Neuronal stem cell (in vitro differentiated cells): ENCODE measurements around the gene MMP13.

Experiments
- DNase-seq: peaks from one replicate; pipeline ENCODE4 v3.0.0-alpha.2; 2013; ENCODE audit warnings: low spot score
- H2AFZ ChIP-seq: one replicate; pipeline ENCODE4 v1.6.1; 2013; ENCODE audit warnings: mild to moderate bottlenecking, low read length, inconsistent platforms
- H2AK5ac ChIP-seq: 2 replicates; pipeline ENCODE4 v1.6.1; 2013; ENCODE audit warnings: low read depth, mild to moderate bottlenecking, inconsistent platforms, low read length, moderate library complexity, mixed read lengths
- H2BK120ac ChIP-seq: 2 replicates; pipeline ENCODE4 v1.6.1; 2013; ENCODE audit warnings: low read depth, mild to moderate bottlenecking, inconsistent platforms, low read length, moderate library complexity, mixed read lengths
- H2BK12ac ChIP-seq: one replicate; pipeline ENCODE4 v1.6.1; 2013; ENCODE audit warnings: low read length, inconsistent platforms
- H2BK15ac ChIP-seq: 2 replicates; pipeline ENCODE4 v1.6.1; 2013; ENCODE audit warnings: mild to moderate bottlenecking, low read length, inconsistent platforms, mixed read lengths
- H2BK5ac ChIP-seq: one replicate; pipeline ENCODE4 v1.6.1; 2013; ENCODE audit warnings: inconsistent platforms, mild to moderate bottlenecking, low read length, moderate library complexity
- H3K14ac ChIP-seq: one replicate; pipeline ENCODE4 v1.6.1; 2013; ENCODE audit warnings: low read length, inconsistent platforms
- H3K18ac ChIP-seq: 2 replicates; pipeline ENCODE4 v1.6.1; 2013; ENCODE audit warnings: low read length, inconsistent platforms
- H3K23ac ChIP-seq: 2 replicates; pipeline ENCODE4 v1.6.1; 2013; ENCODE audit warnings: low read depth, mild to moderate bottlenecking, mixed read lengths, low read length, inconsistent platforms; ENCODE audit not compliant: poor library complexity
- H3K27ac ChIP-seq: replicated peaks from 3 replicates; pipeline ENCODE4 v1.5.1; 2013; ENCODE audit warnings: low read length, inconsistent platforms
- H3K27me3 ChIP-seq, 3 experiments: 2 replicates each; pipeline ENCODE4 v1.6.1; 2013; ENCODE audit warnings: low read length in 3 of 3, mild to moderate bottlenecking in 2 of 3, inconsistent platforms in 1 of 3, low read depth in 1 of 3, mixed read lengths in 1 of 3, moderate library complexity in 1 of 3; ENCODE audit not compliant: control insufficient read depth in 3 of 3, insufficient read depth in 3 of 3
- H3K36me3 ChIP-seq, 2 donors: replicated peaks in 1 of 2; 2 replicates each; pipeline ENCODE4 v1.6.1; 2013; ENCODE audit warnings: low read length in 2 of 2; ENCODE audit not compliant: control insufficient read depth in 2 of 2, insufficient read depth in 2 of 2
- H3K4ac ChIP-seq: 2 replicates; pipeline ENCODE4 v1.6.1; 2013; ENCODE audit warnings: inconsistent platforms, mild to moderate bottlenecking, low read length, moderate library complexity
- H3K4me1 ChIP-seq, 2 donors: 1 replicate in 1 of 2; 2 replicates in 1 of 2; pipeline ENCODE4 v1.6.1; 2013; ENCODE audit warnings: low read length in 2 of 2, low read depth in 1 of 2; ENCODE audit not compliant: control insufficient read depth in 2 of 2, insufficient read depth in 1 of 2
- H3K4me2 ChIP-seq: one replicate; pipeline ENCODE4 v1.6.1; 2013; ENCODE audit warnings: mild to moderate bottlenecking, low read length, inconsistent platforms; ENCODE audit not compliant: insufficient read depth, poor library complexity, severe bottlenecking
- H3K4me3 ChIP-seq, 2 donors: 2 replicates each; pipeline ENCODE4 v1.5.1; 2013; ENCODE audit warnings: low read length in 2 of 2, mild to moderate bottlenecking in 2 of 2, inconsistent platforms in 1 of 2, moderate library complexity in 1 of 2
- H3K79me1 ChIP-seq: one replicate; pipeline ENCODE4 v1.6.1; 2013; ENCODE audit warnings: low read depth, mild to moderate bottlenecking, inconsistent platforms, low read length, moderate library complexity
- H3K9ac ChIP-seq: one replicate; pipeline ENCODE4 v1.6.1; 2013; ENCODE audit warnings: mild to moderate bottlenecking, low read depth, low read length, inconsistent platforms; ENCODE audit not compliant: poor library complexity
- H3K9me3 ChIP-seq, 2 donors: replicated peaks in 1 of 2; 2 replicates each; pipeline versions ENCODE3 to v1.6.1; 2013; ENCODE audit warnings: low read length in 2 of 2, mild to moderate bottlenecking in 2 of 2, inconsistent platforms in 1 of 2, low read depth in 1 of 2, mixed read lengths in 1 of 2, moderate library complexity in 1 of 2; ENCODE audit not compliant: control insufficient read depth in 2 of 2, insufficient read depth in 1 of 2
- H4K8ac ChIP-seq: one replicate; pipeline ENCODE4 v1.6.1; 2013; ENCODE audit warnings: low read depth, mild to moderate bottlenecking, inconsistent platforms, low read length, moderate library complexity
- H4K91ac ChIP-seq: one replicate; pipeline ENCODE4 v1.6.1; 2013; ENCODE audit warnings: low read length, low read depth, mild to moderate bottlenecking, inconsistent platforms; ENCODE audit not compliant: poor library complexity
- WGBS, 2 donors: extraction: QIAGEN DNeasy Blood & Tissue Kit; methylation state at CpG; one replicate each; pipeline ENCODE4 v1.1.7; 2013; ENCODE audit warnings: missing lambda C conversion rate in 2 of 2, mixed read lengths in 1 of 2; ENCODE audit not compliant: insufficient read length in 2 of 2, insufficient replicate concordance in 1 of 2; ENCODE audit errors: extremely low coverage in 2 of 2; 5-methylcytosine and 5-hydroxymethylcytosine counted together

Gene MMP13

GRCh38 chr11:102926517-102926916 is 29.0 kb downstream of the MMP13 start:
- peaks cover 0 to 5% of the 10 kb centered on the region in 2 donors for H3K4me1 ChIP-seq
- H3K4me2 ChIP-seq: no peak overlapping the region
- no peak overlapping the region for H3K23ac ChIP-seq
- H3K4ac ChIP-seq: no peak overlapping the region
- no peak overlapping the region for H3K14ac ChIP-seq
- DNase-seq: no peak
- H3K27me3 ChIP-seq: no peaks in the 10 kb centered on the region
- no peaks in the 10 kb centered on the region for H3K36me3 ChIP-seq
- H3K27ac ChIP-seq: no peak overlapping the region
- H2BK12ac ChIP-seq: no peak overlapping the region
- H4K8ac ChIP-seq: no peak overlapping the region
- H3K4me3 ChIP-seq: no peak overlapping the region
- H2AK5ac ChIP-seq: no peak overlapping the region
- H2AFZ ChIP-seq: no peak overlapping the region
- H3K18ac ChIP-seq: no peak overlapping the region
- no peaks in the 10 kb centered on the region for H3K9me3 ChIP-seq
- H2BK15ac ChIP-seq: no peak overlapping the region
- no peak overlapping the region for H2BK5ac ChIP-seq
- H2BK120ac ChIP-seq: no peak overlapping the region
- no peaks in the 10 kb centered on the region for H3K79me1 ChIP-seq
- H3K9ac ChIP-seq: no peak overlapping the region
- no peak overlapping the region for H4K91ac ChIP-seq

GRCh38 chr11:102925988-102926387 is 29.5 kb downstream of the MMP13 start:
- Histone ChIP-seq H3K9ac (no peak overlapping the region), H2BK5ac (no peak overlapping the region), H2AK5ac (no peak overlapping the region), H4K8ac (no peak overlapping the region), H3K79me1 (no peaks in the 10 kb centered on the region), H3K27ac (no peak overlapping the region), H3K36me3 (no peaks in the 10 kb centered on the region), H3K18ac (no peak overlapping the region), H2AFZ (no peak overlapping the region), H2BK12ac (no peak overlapping the region), H3K4me1 (peaks cover 0 to 5% of the 10 kb centered on the region in 2 donors), H2BK15ac (no peak overlapping the region), H3K9me3 (no peaks in the 10 kb centered on the region), H3K4ac (no peak overlapping the region), H3K4me2 (no peak overlapping the region), H4K91ac (no peak overlapping the region), H3K14ac (no peak overlapping the region), H3K23ac (no peak overlapping the region), H3K27me3 (no peaks in the 10 kb centered on the region), H3K4me3 (no peak overlapping the region), H2BK120ac (no peak overlapping the region)
- WGBS, 2 donors: no CpG with 5 or more reads among the region's 3 CpGs
- no peak for DNase-seq

GRCh38 chr11:102924851-102925380 is 30.6 kb downstream of the MMP13 start:
- Histone ChIP-seq H3K23ac (no peak overlapping the region), H3K18ac (no peak overlapping the region), H2BK12ac (no peak overlapping the region), H3K9me3 (no peaks in the 10 kb centered on the region), H3K36me3 (no peaks in the 10 kb centered on the region), H2AFZ (no peak overlapping the region), H3K9ac (no peak overlapping the region), H3K4ac (no peak overlapping the region), H3K14ac (no peak overlapping the region), H3K79me1 (no peaks in the 10 kb centered on the region), H3K27ac (no peak overlapping the region), H4K8ac (no peak overlapping the region), H2BK15ac (no peak overlapping the region), H2BK5ac (no peak overlapping the region), H3K27me3 (no peaks in the 10 kb centered on the region), H3K4me2 (no peak overlapping the region), H3K4me1 (peaks cover 0 to 5% of the 10 kb centered on the region in 2 donors), H4K91ac (no peak overlapping the region), H3K4me3 (no peak overlapping the region), H2AK5ac (no peak overlapping the region), H2BK120ac (no peak overlapping the region)
- no peak for DNase-seq
- no CpG with 5 or more reads among the region's 6 CpGs for WGBS, 2 donors

- no peak overlapping the region for H2BK5ac ChIP-seq
- H2BK15ac ChIP-seq: no peak overlapping the region
- no peaks in the 10 kb centered on the region for H3K79me1 ChIP-seq
- H3K18ac ChIP-seq: no peak overlapping the region
- H4K91ac ChIP-seq: no peak overlapping the region
- H3K4me3 ChIP-seq: no peak overlapping the region
- H3K27ac ChIP-seq: no peak overlapping the region
- H3K4me2 ChIP-seq: no peak overlapping the region
- no peaks in the 10 kb centered on the region for H3K9me3 ChIP-seq
- no CpG with 5 or more reads among the region's 3 CpGs for WGBS, 2 donors
- no peak overlapping the region for H2BK12ac ChIP-seq
- H3K4me1 ChIP-seq: peaks cover 0 to 5% of the 10 kb centered on the region in 2 donors
- H3K36me3 ChIP-seq: no peaks in the 10 kb centered on the region
- H2AFZ ChIP-seq: no peak overlapping the region
- no peak overlapping the region for H3K9ac ChIP-seq
- H3K27me3 ChIP-seq: no peaks in the 10 kb centered on the region
- no peak overlapping the region for H3K14ac ChIP-seq
- H3K4ac ChIP-seq: no peak overlapping the region
- DNase-seq: no peak
- H2AK5ac ChIP-seq: no peak overlapping the region
- no peak overlapping the region for H2BK120ac ChIP-seq
- no peak overlapping the region for H3K23ac ChIP-seq
- no peak overlapping the region for H4K8ac ChIP-seq
These were observed 33.8 kb downstream of the MMP13 start for GRCh38 chr11:102921587-102922220.
